GM19397 (cell line): ENCODE measurements around the gene ZNF146.
A peak's percentile ranks its signal among the peaks of the same experiment; 100 is the strongest.
"Not testable (repeated sequence)": the region's sequence is repeated elsewhere in the genome, so short reads cannot be mapped to it uniquely, and the experiment has no call there.

Experiments
- ATAC-seq: cut with Tn5 transposase; IDR thresholded peaks from one replicate; pipeline ENCODE4 v1.9.1; 2021; ENCODE audit warnings: mild to moderate bottlenecking, moderate library complexity; ENCODE audit not compliant: unreplicated experiment

The ZNF146 gene

GRCh38 chr19:36214386-36215275, at the start of gene ZNF146, which contains the start of gene ZNF565:
TSS of gene ZNF146 (plus strand) at chr19:36215106. CDS start at chr19:36236441, 21,335 bp downstream.
TSS of gene ZNF565 (minus strand) at chr19:36214665. CDS start at chr19:36201985, 12,680 bp downstream.
- ATAC-seq, result peak; percentile 91

- no peak for ATAC-seq
Measured at GRCh38 chr19:36169084-36169760, 45.7 kb upstream of the ZNF146 start.

- ATAC-seq, result no peak
Measured at GRCh38 chr19:36172852-36173251, 42.1 kb upstream of the ZNF146 start.

DNA sequence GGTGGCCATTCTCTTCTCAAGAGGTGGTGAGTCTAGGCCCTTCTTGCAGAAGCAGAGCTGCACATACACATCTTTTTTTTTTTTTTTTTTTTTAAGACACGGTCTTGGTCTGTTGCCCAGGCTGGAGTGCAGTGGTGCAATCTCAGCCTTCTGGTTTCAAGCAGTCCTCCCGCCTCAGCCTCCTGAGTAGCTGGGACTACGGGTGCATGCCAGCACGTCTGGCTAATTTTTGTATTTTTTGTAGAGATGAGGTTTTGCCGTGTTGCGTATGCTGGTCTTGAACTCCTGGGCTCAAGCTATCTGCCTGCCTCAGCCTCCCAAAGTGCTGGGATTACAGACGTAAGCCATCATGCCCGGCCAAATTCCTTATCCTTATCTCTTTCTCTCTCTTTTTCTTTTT, 41.1 kb upstream of the ZNF146 start:
- ATAC-seq, result not testable (repeated sequence)

DNA sequence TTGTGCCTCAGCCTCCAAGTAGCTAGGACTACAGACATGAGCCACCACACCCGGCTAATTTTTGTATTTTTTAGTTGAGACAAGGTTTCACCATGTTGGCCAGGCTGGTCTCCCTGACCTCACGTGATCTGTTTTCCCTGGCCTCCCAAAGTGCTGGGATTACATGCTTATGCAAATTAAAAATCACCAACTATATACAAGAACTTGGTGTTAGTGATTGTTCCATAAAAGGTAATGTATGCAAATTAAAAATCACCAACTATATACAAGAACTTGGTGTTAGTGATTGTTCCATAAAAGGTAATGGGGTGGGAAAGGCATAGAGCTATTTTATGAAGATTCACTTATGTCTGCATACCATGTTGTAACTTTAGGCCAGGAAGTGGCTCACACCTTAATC, 35.8 kb upstream of the ZNF146 start:
- ATAC-seq, result not testable (repeated sequence)

GRCh38 chr19:36182612-36183244, 32.2 kb upstream of the ZNF146 start:
- no peak for ATAC-seq

DNA sequence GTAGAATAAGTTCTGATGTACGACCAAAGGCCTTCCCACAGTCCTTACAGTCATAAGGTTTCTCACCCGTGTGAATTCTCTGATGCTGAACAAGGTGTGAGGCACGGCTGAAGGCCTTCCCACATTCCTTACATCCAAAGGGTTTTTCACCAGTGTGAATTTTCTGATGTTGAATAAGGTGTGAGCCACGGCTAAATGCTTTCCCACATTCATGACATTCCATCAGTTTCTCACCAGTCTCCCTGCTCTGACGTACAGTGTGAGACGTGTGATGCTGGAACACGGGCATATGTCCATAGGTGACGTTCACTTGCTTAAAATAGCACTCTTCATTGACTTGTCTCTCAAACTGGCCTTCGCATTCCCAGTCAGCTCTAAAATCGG, 31.7 kb upstream of the ZNF146 start:
- ATAC-seq, result no peak

- not testable (repeated sequence) for ATAC-seq
Measured at GRCh38 chr19:36186722-36187121, 28.2 kb upstream of the ZNF146 start.

- no peak for ATAC-seq
Measured at GRCh38 chr19:36196249-36196648, 18.7 kb upstream of the ZNF146 start.

GRCh38 chr19:36198119-36198518, 16.8 kb upstream of the ZNF146 start:
- ATAC-seq, result no peak

GRCh38 chr19:36201684-36202083, 13.2 kb upstream of the ZNF146 start:
- no peak for ATAC-seq

- no peak for ATAC-seq
Measured at GRCh38 chr19:36203293-36203692, 11.6 kb upstream of the ZNF146 start.

GRCh38 chr19:36207605-36208252, 7.2 kb upstream of the ZNF146 start:
- no peak for ATAC-seq

GRCh38 chr19:36209372-36209771, 5.5 kb upstream of the ZNF146 start:
- ATAC-seq, result no peak

GRCh38 chr19:36210497-36210896, 4.4 kb upstream of the ZNF146 start:
- no peak for ATAC-seq

DNA sequence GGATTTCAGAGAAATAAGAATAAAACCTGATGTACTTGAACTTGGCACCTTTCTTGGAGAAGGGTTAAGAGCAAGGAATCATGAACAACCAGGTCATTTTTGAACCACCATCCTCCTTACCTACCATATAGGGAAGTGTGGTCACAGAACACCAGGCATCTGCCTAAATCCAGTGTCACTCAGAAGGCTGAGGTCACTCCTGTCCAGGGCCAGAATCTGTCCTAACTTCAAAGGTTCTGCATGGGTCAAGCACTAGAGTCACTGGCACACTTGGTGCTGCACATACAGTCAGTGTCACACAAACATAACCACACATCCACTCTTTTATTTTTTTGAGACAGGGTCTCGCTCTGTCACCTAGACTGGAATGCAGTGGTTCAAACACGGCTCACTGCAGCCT, 2.0 kb upstream of the ZNF146 start:
- no peak for ATAC-seq

GRCh38 chr19:36215276-36216123, 594 bp downstream of the ZNF146 start:
- ATAC-seq, result no peak

GRCh38 chr19:36221474-36221873, 6.6 kb downstream of the ZNF146 start:
- ATAC-seq, result no peak

GRCh38 chr19:36222503-36222902, 7.6 kb downstream of the ZNF146 start:
- ATAC-seq, result no peak

DNA sequence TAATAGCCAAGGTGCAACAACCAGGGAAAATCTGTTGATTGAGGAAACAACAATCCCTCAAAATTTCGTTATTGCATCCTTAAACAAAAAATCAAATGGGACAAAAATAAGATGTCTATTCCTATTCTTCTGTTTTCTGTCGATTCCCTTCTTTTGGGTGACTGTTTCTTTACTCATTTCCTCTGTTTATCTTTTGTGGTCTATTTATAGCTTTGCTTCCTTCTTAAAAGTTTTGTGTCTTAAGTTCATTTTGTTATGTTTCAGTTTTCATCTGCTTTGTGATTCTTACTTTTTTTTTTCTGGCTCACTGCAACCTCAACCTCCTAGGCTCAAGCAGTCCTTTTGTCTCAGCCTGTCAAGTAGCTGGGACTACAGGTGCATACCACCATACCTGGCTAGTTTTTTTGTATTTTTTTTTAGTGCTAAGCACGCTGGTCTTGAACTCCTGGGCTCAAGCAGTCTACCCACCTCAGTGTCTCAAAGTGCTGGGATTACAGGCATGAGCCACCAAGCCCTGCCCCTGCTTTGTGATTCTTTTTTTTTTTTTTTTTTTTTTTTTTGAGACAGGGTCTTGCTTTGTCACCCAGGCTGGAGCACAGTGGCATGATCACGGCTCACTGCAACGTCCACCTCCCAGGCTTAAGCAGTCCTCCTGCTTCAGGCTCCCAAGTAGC, 10.4 kb downstream of the ZNF146 start:
- no peak for ATAC-seq
